ENCODE results near the gene EPAS1.
"Not testable (repeated sequence)": the region's sequence is repeated elsewhere in the genome, so short reads cannot be mapped to it uniquely, and the experiment has no call there.

The EPAS1 gene

GRCh38 chr2:46384457-46384815, 87.2 kb downstream of the EPAS1 start:
- no peak for DNase-seq

DNA sequence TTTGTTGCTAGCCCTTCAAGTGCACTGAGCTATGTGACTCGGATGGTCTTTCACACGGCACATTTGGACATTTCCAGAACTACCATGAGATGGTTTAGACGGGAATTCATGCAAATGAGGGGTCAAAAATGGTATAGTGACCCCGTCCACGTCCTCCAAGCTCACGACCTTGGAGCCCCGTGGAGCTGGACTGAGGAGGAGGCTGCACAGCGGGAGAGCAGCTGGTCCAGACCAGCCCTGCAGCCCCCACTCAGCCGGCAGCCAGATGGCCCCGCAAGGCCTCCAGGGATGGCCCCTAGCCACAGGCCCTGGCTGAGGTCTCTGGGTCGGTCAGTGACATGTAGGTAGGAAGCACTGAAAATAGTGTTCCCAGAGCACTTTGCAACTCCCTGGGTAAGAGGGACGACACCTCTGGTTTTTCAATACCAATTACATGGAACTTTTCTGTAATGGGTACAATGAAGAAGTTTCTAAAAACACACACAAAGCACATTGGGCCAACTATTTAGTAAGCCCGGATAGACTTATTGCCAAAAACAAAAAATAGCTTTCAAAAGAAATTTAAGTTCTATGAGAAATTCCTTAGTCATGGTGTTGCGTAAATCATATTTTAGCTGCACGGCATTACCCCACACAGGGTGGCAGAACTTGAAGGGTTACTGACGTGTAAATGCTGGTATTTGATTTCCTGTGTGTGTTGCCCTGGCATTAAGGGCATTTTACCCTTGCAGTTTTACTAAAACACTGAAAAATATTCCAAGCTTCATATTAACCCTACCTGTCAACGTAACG, 88.8 kb downstream of the EPAS1 start:
- no peak for DNase-seq

DNA sequence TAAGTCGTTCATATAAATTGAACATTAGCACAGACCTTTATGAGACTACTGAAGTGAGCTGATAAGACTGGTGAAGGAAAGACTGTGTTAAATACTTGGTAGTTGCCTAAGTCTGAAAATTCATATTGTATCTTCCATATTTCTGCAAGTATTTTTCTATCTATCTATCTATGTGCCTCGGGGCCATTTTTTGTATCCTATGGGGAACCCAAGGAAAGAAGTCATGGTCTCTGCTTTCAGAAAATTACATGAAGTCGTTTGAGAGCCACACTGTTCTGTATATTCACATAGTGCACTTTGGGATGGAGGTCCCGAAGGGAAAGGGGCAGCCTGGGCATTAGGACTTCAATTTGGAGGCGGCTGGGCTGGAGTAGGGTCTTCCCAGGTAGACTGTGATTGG, 89.6 kb downstream of the EPAS1 start:
- DNase-seq = no peak

DNA sequence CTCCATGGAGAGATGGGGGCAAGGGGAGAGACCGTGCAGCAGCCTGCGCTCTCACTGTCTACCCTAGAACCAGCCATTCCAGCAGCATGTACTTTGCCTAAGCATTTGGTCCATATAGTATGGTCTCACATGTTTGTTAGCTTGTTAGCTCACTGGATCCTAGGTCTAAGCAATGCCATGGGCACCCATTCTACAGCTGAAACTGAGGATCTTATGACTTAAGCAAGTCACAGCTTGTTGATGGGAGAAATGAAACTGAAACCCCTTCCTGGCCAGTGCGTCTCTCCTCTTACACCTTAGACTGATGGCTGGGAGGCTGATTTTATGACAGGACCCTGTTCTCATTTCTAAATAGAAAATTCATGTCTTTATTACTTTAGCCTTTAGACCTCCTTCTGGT, 90.1 kb downstream of the EPAS1 start:
- no peak for DNase-seq

- DNase-seq = no peak
These were observed 90.8 kb downstream of the EPAS1 start for GRCh38 chr2:46387886-46388515.

- no peak for DNase-seq
These were observed 91.7 kb downstream of the EPAS1 start for GRCh38 chr2:46388881-46389280.

DNA sequence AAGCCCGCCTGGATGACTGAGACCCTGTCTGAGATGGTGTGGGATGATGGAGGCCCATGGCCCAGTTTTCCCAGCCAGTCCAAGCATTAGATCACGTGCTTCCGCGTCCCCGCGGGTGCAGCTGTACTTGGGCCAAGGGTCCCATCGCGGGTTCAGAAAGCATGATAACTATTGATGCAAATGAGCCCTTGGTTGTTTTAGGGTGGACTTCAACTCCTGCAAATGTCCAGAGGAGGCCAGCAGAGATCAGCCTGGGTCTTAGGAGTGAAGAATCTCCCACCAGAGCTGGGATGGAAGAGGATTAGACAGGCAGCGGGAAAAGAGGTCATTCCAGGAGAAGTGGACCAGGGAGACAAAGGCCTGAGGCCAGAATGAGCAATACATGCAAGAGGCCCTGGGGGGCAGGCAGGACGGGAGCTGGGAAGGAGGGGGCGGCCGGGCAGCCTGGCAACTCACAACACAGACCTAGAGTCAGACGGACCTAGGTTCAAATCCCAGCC, 92.3 kb downstream of the EPAS1 start:
- DNase-seq = no peak

DNA sequence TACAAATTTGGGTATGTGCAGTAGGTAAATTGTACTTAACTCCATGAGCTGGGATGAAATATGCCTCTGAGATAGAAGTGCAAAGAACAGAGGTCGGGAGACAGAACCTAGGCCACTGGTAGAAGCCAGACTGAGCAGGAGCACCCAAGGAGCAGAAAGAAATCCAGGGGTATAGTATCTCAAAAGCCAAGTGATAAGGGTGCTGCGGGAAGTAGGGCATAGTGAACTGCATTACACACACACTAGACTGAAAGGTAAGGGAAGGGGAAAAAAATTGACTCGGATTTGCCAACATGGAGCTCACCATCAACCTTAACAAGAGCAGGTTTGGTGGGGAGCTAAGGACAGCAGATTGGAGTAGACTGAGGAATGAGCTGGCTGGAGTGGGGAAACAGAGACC, 92.8 kb downstream of the EPAS1 start:
- no peak for DNase-seq

- no peak for DNase-seq
These were observed 93.7 kb downstream of the EPAS1 start for GRCh38 chr2:46390901-46391395.

DNA sequence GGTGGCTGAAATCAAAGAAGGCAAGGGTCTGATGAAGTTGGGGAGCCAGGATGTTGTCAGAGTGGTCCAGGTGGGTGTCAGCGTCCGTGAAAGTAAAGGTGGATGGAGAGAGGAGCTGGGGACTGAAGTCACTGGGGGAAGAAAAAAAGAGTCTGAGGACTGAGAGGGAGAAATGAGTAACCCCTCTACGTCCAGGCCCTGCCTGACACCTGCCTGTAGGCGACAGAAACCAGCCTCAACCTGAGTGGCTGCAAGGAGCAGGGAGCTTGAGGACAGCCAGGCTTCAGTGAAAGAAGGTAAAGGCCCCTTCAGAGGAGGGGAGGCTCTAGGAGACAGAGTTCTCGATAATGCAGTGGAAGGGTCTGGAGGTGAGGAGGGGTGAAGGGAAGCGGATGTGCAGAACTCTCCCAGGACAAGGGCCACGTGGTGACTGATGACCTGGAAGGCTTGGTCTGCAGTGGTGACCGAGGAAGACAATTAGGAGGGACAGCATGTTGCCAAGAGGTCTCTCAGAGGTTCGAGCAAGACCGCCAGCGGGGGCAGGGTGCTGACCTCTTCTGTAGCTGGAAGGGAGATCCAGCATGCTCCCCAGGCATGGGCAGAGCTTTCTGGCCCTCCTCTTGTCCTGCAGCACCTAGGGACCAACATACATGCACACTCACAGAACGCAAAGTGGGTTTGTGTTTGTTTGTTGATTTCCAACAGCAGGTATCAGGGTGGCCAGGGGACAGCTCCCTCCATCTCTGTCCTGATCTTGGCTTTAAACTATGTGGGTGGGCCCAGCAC, 95.5 kb downstream of the EPAS1 start:
- DNase-seq = no peak

- no peak for DNase-seq
These were observed 96.2 kb downstream of the EPAS1 start for GRCh38 chr2:46393347-46393820.

DNA sequence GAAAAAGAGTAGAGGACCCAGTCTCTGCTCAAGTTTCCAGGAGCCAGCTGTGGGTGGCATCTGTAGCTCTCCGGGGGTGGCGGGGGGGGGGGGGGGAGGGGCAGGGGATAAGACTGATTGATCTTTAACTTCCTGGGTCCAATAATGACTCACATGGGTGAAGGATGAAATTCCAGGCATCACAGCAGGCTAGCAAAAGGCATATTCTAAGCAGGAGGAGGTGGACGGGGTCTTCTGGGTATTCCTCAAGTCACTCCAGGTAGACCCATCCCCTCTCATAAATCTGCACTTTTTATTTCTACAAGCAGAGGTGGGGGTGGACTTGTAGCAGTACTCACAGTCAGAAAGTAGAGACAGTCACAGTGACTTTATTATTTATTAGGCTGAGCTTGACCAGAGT, 96.7 kb downstream of the EPAS1 start:
- DNase-seq = no peak

DNA sequence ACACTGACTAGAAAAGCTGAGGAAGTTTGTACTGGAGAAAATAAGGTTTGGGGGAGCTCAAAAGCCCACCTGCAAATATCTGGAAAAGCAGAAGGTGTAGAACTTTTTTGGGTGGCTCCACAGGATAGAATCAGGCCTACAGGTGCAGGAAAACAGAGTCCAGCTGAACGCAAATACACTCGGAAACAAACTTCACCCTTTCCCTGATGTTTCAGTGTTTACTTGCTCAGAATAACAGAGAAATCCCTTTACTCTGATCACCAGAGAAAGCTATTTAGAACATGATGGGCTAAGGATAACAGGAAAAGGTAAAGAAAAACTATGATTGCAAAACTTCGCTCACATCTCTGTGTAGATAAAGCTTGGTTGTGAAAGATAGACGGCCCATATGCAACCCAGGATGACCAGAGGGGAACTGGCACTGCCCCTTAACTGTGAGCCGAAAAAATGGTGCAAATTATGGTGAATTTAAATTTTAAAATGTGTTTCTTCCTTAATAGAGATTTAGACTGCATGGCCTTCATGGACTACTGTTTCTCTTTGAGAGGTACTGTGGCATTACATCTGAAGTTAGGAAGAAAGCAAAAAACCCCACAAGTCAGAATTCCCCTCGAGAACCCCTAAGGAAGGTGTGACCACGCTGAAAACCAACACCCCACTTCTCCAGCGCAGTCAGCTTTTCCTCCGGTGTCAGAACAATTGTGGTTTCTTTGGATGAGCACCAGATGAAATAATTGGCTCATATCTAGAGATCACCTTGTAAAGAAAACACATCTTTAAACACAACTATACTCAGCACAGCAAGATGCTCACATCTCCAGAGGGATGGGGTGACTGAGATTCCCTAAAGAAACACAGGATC, 97.7 kb downstream of the EPAS1 start:
- no peak for DNase-seq

DNA sequence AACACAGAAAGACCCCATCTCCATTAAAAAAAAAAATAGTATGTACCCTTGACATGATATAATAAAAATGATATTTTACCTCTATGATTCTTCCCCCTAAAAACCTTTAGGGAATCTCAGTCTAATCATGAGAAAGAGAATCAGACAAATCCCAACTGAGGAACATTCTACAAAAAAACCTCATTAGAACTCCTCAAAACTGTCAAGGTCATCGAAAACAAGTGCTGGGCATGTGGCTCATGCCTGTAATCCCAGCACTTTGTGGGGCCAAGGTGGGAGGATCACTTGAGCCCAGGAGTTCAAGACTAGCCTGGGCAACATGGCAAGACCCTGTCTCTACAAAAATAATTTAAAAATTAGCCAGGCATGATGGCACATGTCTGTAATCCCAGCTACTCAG, 98.5 kb downstream of the EPAS1 start:
- DNase-seq = not testable (repeated sequence)

GRCh38 chr2:46400016-46400415, 102.8 kb downstream of the EPAS1 start:
- DNase-seq = no peak

DNA sequence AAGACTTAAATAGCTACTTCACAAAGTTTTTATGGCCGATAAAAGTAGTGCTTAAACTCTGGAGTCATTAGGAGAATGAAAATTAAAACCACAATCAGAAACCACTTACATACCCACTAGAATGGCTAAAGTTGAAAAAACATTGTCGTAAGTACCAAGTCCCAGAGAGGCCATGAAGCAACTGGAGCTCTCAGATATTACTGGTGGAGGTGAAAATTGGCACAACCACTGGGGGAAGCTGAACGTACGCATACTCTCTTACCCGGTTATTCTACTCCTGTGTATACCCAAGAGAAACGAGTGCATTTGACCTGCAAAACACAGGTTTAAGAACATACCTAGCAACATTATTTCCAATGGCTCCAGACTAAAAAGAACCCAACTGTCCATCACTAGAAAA, 105.7 kb downstream of the EPAS1 start:
- no peak for DNase-seq

- DNase-seq = no peak
These were observed 107.1 kb downstream of the EPAS1 start for GRCh38 chr2:46404181-46404759.

- no peak for DNase-seq
These were observed 110.7 kb downstream of the EPAS1 start for GRCh38 chr2:46407852-46408455.

- no peak for DNase-seq
These were observed 112.5 kb downstream of the EPAS1 start for GRCh38 chr2:46409756-46410155.

DNA sequence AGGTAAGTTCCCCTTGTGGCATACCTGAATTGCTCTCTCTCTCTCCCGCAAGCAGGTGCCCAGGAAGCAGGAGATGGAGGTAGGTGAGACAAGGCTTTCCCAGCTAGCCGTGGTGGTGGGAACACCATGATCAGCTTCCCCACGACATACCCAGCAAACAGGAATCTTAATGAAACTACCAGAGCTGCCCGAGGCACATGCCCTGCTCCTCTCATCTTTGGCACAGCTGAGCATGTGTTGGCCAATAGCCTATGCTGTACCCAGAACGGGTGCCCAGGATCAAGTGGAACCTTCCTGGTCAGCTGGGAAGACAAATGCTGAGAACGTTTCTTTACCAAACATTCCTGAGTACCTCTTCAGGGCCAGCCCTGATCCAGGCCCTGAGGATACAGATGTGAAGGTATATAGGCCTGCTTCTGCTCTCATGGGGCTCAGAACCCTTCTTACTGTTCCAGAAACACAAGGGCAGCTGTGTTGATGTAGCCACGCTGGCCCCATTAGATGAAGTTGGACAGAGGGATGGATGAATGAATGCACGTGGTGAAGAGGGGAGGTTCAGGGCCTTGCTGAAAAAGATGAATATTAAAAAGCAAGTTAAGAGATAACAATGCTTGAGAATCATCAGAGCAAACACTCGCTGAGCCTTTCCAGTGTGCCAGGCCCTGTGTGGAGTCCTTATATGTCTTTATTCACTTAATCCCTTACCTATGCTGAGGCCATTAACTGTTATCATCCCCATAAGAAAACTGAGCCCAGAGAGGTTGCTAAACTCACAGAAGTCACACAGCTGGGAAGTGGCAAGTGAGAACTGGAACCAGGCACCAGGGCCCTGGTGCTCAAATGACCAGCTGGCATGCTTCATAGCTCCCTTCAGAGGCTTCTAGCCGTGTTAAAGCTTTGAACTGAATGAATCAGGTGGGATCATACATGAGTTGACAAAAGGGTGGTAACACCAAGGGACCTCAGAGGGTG, 113.4 kb downstream of the EPAS1 start:
- no peak for DNase-seq

All from effector CD8-positive, alpha-beta T cell (primary cell).